ENCODE data around the gene SGF29.
"Not testable (repeated sequence)": the region's sequence is repeated elsewhere in the genome, so short reads cannot be mapped to it uniquely, and the experiment has no call there.

The SGF29 gene

DNA sequence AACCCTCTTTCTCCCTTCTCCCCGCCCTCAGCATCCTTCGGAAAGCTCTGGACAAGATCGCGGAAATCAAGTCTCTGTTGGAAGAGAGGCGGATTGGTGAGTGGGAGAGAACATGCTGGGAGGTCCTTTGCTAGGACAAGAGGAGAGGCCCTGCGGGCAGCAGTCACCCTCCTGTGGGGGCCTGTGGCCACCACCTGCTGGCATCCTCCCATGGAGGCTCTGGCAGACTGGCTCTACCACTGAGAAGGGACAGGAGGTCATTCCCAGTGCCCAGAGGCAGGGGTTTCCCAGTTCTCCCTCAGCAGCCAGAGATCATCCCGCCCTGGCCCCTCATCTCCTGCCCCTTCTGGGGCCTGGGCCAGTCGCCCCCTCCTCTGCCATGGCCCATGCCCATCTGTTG is 35.3 kb downstream of the SGF29 start:
- in situ Hi-C loops (cut with HindIII; ENCODE audit: low pct_ligation_motif_present, low pct_unique_long_range_greater_than_20kb, low sequenced_read_pairs), result no loop called here
- DNase-seq, result no peak

DNA sequence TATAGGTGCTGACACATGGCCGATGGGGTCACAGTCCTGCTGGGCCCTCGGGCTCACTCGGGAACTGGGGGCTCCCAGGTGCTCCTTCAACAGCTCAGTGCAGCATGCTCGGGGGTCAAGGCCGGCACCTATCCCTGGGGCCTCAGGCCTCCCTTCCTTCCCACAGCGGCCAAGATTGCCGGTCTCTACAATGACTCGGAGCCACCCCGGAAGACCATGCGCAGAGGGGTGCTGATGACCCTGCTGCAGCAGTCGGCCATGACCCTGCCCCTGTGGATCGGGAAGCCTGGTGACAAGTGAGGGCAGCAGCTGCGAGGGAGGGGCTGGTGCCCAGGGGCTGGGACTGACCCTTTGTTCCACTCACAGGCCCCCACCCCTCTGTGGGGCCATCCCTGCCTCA is 36.2 kb downstream of the SGF29 start:
- DNase-seq, result no peak
- in situ Hi-C loops (cut with HindIII; ENCODE audit: low pct_ligation_motif_present, low pct_unique_long_range_greater_than_20kb, low sequenced_read_pairs), result no loop called here

GRCh38 chr16:28590384-28591340 is 36.9 kb downstream of the SGF29 start:
- DNase-seq, result no peak
- in situ Hi-C loops (cut with HindIII; ENCODE audit: low pct_ligation_motif_present, low pct_unique_long_range_greater_than_20kb, low sequenced_read_pairs), result no loop called here

DNA sequence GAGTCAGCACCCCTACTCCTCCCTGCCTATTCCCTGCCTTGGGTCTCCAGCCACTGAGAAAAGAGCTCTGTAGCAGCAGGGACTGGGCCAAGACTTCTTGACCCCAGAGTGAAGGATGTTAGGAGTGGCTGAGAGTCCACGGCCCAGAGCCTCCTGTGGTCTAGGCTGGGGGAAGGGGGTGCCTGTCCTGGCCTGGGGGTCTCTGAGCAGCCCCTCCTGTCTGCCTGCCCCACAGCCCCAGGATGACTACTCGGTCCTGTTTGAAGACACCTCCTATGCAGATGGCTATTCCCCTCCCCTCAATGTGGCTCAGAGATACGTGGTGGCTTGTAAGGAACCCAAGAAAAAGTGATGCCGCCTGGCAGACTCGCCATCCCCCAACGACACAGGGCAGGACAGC is 37.6 kb downstream of the SGF29 start:
- in situ Hi-C loops (cut with HindIII; ENCODE audit: low pct_ligation_motif_present, low pct_unique_long_range_greater_than_20kb, low sequenced_read_pairs), result no loop called here
- no peak for DNase-seq

DNA sequence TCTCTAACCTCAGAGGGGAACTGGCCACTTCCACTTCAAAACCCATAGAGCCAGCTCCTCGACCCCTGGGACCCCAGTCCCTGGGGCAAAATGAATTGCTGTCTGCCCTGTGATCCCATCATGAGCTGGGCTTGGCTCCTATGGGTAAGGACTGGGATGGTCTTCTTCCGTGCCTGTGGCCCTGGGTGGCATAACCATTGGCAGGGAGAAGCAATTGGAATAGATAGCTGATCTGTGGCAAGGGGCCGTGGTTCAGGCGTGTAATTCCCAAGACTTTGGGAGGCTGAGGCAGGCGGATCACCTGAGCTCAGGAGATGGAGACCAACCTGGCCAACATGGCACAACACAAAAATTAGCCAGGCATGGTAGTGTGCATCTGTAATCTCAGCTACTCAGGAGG is 38.8 kb downstream of the SGF29 start:
- in situ Hi-C loops (cut with HindIII; ENCODE audit: low pct_ligation_motif_present, low pct_unique_long_range_greater_than_20kb, low sequenced_read_pairs), result no loop called here
- no peak for DNase-seq

DNA sequence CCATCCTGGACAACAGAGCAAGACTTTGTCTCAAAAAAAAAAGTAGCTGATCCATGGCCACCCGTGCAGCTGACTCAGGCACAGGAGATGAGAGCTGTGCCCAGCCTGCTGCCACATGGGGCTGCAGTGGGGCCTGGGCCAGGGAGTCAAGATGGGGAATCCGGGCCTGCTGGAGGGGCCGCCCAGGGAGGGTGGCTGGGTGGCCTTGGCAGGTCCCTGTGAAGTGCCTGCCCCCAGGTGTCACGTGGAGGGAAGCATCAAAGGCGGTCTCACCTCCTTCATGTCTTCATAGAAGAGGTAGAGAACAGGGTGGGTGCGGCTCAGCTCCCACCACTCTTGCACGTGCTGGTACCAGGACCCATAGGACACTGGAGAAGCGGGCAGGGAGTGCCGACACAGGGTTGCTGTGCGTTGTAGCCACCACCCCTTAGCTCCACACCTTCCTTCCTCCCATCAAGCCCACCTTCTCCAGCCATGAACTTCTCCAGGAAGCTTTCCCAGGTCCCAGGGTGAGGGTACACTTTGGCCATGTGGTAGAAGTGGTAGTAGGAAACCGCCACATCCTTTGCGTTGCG is 39.3 kb downstream of the SGF29 start:
- no peak for DNase-seq
- in situ Hi-C loops (cut with HindIII; ENCODE audit: low pct_ligation_motif_present, low pct_unique_long_range_greater_than_20kb, low sequenced_read_pairs), result no loop called here

DNA sequence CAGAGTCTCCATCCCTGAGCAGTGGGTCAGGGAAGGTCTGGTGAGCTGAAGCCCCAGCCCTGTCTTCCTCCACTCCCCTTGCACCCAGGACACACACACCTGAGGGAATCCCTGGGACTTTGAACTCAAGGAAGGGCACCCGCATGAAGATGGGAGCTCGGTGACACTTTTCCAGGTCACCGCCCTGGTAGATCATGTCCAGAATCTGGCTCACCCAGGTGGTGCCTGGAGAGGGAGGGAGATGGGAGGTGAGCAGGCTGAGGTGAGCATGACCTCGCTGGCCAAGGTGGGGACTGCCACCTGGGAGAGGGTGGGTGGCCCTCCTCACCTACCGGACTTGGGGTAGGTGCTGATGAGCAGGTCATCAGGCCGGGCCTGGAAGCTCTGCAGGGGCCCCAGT is 41.7 kb downstream of the SGF29 start:
- in situ Hi-C loops (cut with HindIII; ENCODE audit: low pct_ligation_motif_present, low pct_unique_long_range_greater_than_20kb, low sequenced_read_pairs); DNase-seq: not testable (repeated sequence)

GRCh38 chr16:28596115-28596630 is 42.5 kb downstream of the SGF29 start:
- in situ Hi-C loops (cut with HindIII; ENCODE audit: low pct_ligation_motif_present, low pct_unique_long_range_greater_than_20kb, low sequenced_read_pairs), result no loop called here
- DNase-seq, result no peak

GRCh38 chr16:28596840-28597691 is 43.3 kb downstream of the SGF29 start, which contains the start of gene SULT1A2:
TSS of gene SULT1A2 (minus strand) at chr16:28597050. CDS start at chr16:28595930, 1,120 bp downstream.
- in situ Hi-C loops (cut with HindIII; ENCODE audit: low pct_ligation_motif_present, low pct_unique_long_range_greater_than_20kb, low sequenced_read_pairs), result no loop called here
- no peak for DNase-seq

GRCh38 chr16:28597692-28598261 is 44.1 kb downstream of the SGF29 start:
- DNase-seq, result no peak
- in situ Hi-C loops (cut with HindIII; ENCODE audit: low pct_ligation_motif_present, low pct_unique_long_range_greater_than_20kb, low sequenced_read_pairs), result no loop called here

GRCh38 chr16:28599377-28600285 is 45.9 kb downstream of the SGF29 start:
- in situ Hi-C loops (cut with HindIII; ENCODE audit: low pct_ligation_motif_present, low pct_unique_long_range_greater_than_20kb, low sequenced_read_pairs); DNase-seq: not testable (repeated sequence)

GRCh38 chr16:28600965-28601364 is 47.2 kb downstream of the SGF29 start:
- in situ Hi-C loops (cut with HindIII; ENCODE audit: low pct_ligation_motif_present, low pct_unique_long_range_greater_than_20kb, low sequenced_read_pairs), result not testable (repeated sequence)

DNA sequence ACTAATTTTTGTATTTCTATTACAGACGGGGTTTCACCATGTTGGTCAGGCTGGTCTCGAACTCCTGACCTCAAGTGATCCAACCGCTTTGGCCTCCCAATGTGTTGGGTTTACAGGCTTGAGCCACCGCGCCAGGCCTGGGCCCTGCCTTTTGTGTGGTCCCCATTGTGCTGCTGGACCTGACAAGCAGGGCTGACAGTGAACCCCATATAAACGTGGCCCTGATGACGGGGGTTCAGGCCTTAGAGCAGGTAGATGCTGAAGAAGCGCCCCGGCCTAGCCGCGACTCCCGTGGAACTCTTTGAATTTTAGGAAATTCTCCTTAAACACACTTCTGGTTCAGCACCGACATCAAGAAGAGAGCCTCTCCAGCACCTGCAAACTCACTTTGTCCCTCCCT is 47.9 kb downstream of the SGF29 start:
- in situ Hi-C loops (cut with HindIII; ENCODE audit: low pct_ligation_motif_present, low pct_unique_long_range_greater_than_20kb, low sequenced_read_pairs); DNase-seq: not testable (repeated sequence)

More at GRCh38 chr16:28600965-28601364, 47.2 kb downstream of the SGF29 start:
- not testable (repeated sequence) for DNase-seq

- in situ Hi-C loops (cut with HindIII; ENCODE audit: low pct_ligation_motif_present, low pct_unique_long_range_greater_than_20kb, low sequenced_read_pairs); DNase-seq: not testable (repeated sequence)
These were observed 48.3 kb downstream of the SGF29 start for GRCh38 chr16:28602062-28602461.

DNA sequence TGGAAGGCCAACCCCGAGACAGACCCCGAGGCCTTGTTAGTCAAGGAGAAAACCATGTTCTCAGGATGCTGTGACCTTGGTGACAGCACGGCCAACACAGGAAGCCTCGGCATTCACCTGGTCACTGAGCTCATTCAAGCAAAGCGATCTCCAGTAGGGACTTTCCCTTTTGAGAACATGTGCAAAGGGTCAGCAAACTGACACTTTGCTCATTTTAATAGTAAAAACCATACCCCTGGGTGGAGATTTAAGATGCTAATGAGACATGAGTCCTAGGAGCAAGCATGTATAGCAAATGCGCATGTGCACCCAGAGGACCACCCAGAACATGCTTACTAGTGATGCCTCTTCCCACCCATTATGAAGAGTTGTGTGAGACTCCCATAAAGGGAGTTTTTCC is 48.8 kb downstream of the SGF29 start:
- no peak for DNase-seq
- in situ Hi-C loops (cut with HindIII; ENCODE audit: low pct_ligation_motif_present, low pct_unique_long_range_greater_than_20kb, low sequenced_read_pairs), result no loop called here

DNA sequence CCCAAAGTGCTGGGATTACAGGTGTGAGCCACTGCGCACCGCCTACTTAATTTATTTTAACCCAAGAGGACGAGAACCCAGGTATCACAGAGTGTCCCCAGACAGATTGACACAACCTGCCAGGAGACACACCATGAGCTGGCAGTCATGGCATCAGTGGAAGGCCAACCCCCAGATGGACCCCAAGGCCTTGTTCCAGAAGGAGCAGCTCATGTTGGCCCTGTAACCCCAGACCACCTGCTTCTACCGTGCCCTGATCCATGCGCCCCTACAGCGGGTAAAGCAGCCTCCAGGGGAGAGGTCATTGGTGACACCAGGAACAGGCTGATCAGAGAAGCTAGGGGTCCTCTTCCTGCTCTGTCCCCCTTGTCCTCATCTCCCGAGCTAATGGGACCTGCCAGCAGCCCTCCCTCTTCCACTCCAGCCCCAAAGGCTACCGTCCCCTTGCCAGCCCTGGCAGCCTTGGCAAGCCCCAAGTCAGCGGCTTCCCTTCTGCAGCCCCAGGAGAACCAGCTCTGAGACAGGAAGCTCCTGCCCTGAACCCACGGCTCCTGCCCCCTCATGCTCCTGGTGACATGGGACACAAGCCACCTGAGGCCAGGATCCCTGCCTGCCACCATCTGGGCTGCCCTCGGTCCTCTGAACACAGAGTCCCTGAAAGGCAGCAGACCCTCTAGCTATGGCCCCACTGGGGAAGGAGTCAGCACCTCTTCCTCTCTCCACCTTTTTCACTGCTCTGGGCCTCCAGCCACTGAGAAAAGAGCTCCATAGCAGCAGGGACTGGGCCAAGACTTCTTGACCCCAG is 49.9 kb downstream of the SGF29 start:
- in situ Hi-C loops (cut with HindIII; ENCODE audit: low pct_ligation_motif_present, low pct_unique_long_range_greater_than_20kb, low sequenced_read_pairs), result no loop called here
- no peak for DNase-seq

DNA sequence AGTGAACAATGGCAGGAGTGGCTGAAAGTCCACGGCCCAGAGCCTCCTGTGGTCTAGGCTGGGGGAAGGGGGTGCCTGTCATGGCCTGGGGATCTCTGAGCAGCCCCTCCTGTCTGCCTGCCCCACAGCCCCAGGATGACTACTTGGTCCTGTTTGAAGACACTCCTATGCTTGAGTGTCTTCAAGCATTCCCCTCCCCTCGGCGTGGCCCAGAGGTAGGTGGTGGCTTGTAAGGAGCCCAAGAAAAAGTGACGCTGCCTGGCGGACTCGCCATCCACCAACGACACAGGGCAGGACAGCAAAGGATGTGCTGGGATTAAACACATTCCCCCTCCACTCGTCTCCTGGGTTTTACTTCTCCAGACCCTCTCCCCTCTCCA is 50.5 kb downstream of the SGF29 start:
- in situ Hi-C loops (cut with HindIII; ENCODE audit: low pct_ligation_motif_present, low pct_unique_long_range_greater_than_20kb, low sequenced_read_pairs), result no loop called here
- no peak for DNase-seq

Measured in ACHN (cell line).